Measurements from ENCODE around the gene CTNNA2. TPM values are rescaled to one million over a fixed set of nuclear protein-coding genes. Genes with fewer than 3 reads are reported as not detected.

CTNNA2 gene
- total and polyA plus RNA-seq, 9 of the 15 experiments (the other 6 are each of a cell fraction or from before 2014, with no cell fraction given): 0.03 to 0.40 (median 0.15) TPM

DNA sequence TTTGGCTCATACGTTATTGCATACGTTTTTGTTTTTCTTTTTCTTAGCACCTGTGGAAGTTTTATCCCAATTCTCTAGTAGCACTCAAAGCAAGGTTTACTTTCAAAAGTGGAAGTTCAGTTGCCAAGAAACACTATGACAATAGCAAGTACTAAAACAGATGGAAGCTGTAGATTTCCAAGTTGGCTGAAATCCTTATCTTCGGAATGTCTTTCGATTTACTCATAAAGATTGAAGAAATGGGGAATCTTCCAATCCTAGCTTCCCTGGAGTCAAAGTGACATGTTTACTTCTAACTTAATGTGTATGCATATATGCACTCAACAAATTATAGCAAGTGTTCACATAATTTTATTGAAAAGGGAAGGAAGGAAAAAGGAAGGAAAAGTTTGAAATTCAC is 307.4 kb downstream of the CTNNA2 start:
- Histone ChIP-seq H4K20me1 (replicated peaks; ENCODE audit: control insufficient read depth, insufficient read depth, low read length) (no peaks in the 10 kb centered on the region), H3K9me1 (ENCODE audit: control insufficient read depth, insufficient read depth, low read length) (no peaks in the 10 kb centered on the region), H3K9ac (ENCODE audit: insufficient read depth in 1 of 2, low read depth in 2 of 2, low read length in 2 of 2) (no peak overlapping the region), H3K36me3 (ENCODE audit: control insufficient read depth, insufficient read depth, low read length) (no peaks in the 10 kb centered on the region), H3K4me1 (replicated peaks in 1 of 2; ENCODE audit: control insufficient read depth in 2 of 2, insufficient read depth in 2 of 2, low read length in 2 of 2) (no peaks in the 10 kb centered on the region), H2AFZ (ENCODE audit: low read depth, low read length) (no peak overlapping the region), H3K27ac (ENCODE audit: extremely low read depth, low read depth, low read length) (no peak overlapping the region), H3K4me2 (ENCODE audit: insufficient read depth, low read length) (no peak overlapping the region), H3K4me3 (no peak overlapping the region), H3K27me3 (ENCODE audit: control insufficient read depth in 2 of 2, insufficient read depth in 2 of 2, low read length in 2 of 2) (no peaks in the 10 kb centered on the region), H3K9me3 (replicated peaks; ENCODE audit: control insufficient read depth, insufficient read depth, low read depth, low read length) (no peaks in the 10 kb centered on the region), H3K79me2 (ENCODE audit: control insufficient read depth, insufficient read depth, low read length) (no peaks in the 10 kb centered on the region)
- WGBS (ENCODE audit: insufficient coverage, low coverage, missing lambda C conversion rate): 0% methylated on average over 4 of the region's 4 CpGs
- no TSS peak for BruUV-seq (replicated peaks)
- ChIA-PET POLR2A (no interaction called here), CTCF (ENCODE audit: low intra/inter-chr PET ratio) (no interaction called here)
- TF ChIP-seq TCF7 (IDR thresholded peaks at IDR 0.05; ENCODE audit: borderline replicate concordance): no peak
- no peak for TF ChIP-seq BRF1 (IDR thresholded peaks at IDR 0.05; ENCODE audit: borderline replicate concordance, extremely low read depth, insufficient read length)
- TF ChIP-seq ETS2 (tag; IDR thresholded peaks at IDR 0.05; ENCODE audit: borderline replicate concordance, poor library complexity, severe bottlenecking): no peak
- TF ChIP-seq, protein P1, sequence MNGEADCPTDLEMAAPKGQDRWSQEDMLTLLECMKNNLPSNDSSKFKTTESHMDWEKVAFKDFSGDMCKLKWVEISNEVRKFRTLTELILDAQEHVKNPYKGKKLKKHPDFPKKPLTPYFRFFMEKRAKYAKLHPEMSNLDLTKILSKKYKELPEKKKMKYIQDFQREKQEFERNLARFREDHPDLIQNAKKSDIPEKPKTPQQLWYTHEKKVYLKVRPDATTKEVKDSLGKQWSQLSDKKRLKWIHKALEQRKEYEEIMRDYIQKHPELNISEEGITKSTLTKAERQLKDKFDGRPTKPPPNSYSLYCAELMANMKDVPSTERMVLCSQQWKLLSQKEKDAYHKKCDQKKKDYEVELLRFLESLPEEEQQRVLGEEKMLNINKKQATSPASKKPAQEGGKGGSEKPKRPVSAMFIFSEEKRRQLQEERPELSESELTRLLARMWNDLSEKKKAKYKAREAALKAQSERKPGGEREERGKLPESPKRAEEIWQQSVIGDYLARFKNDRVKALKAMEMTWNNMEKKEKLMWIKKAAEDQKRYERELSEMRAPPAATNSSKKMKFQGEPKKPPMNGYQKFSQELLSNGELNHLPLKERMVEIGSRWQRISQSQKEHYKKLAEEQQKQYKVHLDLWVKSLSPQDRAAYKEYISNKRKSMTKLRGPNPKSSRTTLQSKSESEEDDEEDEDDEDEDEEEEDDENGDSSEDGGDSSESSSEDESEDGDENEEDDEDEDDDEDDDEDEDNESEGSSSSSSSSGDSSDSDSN (IDR thresholded peaks at IDR 0.05; ENCODE audit: borderline replicate concordance in 1 of 2, low read depth in 2 of 2, low read length in 2 of 2): no peak
- TF ChIP-seq DMBX1 (CRISPR knock-in tag; IDR thresholded peaks at IDR 0.05; ENCODE audit: borderline replicate concordance): no peak
- no peak for TF ChIP-seq SMAD2 (IDR thresholded peaks at IDR 0.05; ENCODE audit: low read depth, low read length)
- no peak for TF ChIP-seq ZNF589 (CRISPR knock-in tag; IDR thresholded peaks at IDR 0.05; ENCODE audit: low read depth)
- no peak for TF ChIP-seq ARNT (IDR thresholded peaks at IDR 0.05)
- TF ChIP-seq DNMT1 (IDR thresholded peaks at IDR 0.05): no peak
- no peak for TF ChIP-seq ZNF778 (CRISPR knock-in tag; IDR thresholded peaks at IDR 0.05)
- TF ChIP-seq ZKSCAN8 (CRISPR knock-in tag; IDR thresholded peaks at IDR 0.05): no peak
- no peak for FAIRE-seq
- in situ Hi-C loops (cut with MboI) (no loop called here), intact Hi-C loops (cut with micrococcal nuclease) (no loop called here)
- no peak for DNase-seq (ENCODE audit: extremely low read depth in 1 of 4, low spot score in 3 of 4)
- no peak for ATAC-seq

Measured in K562 (cell line).